Natural killer cell (primary cell): ENCODE data around the gene FFAR1. TPM values are rescaled to one million over a fixed set of nuclear protein-coding genes. Genes with fewer than 3 reads are reported as not detected.

Experiments
- ATAC-seq, 3 donors: fragments of 150-1000 bp in 2 of 3; fragments of 200-7000 bp in 1 of 3; cut with Tn5 transposase; 1 replicate in 1 of 3; 2 replicates in 2 of 3; pipeline ENCODE4 v1.10.0; 2021; ENCODE audit warnings: mild to moderate bottlenecking in 2 of 3, moderate library complexity in 2 of 3
- DNase-seq, 2 donors: peaks; one replicate each; pipeline versions ENCODE4 v3.0.0 to v3.0.0-alpha.2; 2013 to 2021; ENCODE audit warnings: mixed read lengths in 1 of 2
- H3K27ac ChIP-seq: one replicate; pipeline ENCODE4 v1.5.1; 2013; ENCODE audit warnings: mild to moderate bottlenecking, low read length
- H3K27me3 ChIP-seq: one replicate; pipeline ENCODE4 v1.6.1; 2013; ENCODE audit warnings: low read length; ENCODE audit not compliant: control insufficient read depth, insufficient read depth
- H3K36me3 ChIP-seq: one replicate; pipeline ENCODE4 v1.6.1; 2013; ENCODE audit warnings: low read length; ENCODE audit not compliant: control insufficient read depth, insufficient read depth
- H3K4me1 ChIP-seq: one replicate; pipeline ENCODE4 v1.6.1; 2013; ENCODE audit warnings: low read length; ENCODE audit not compliant: control insufficient read depth, insufficient read depth
- H3K4me3 ChIP-seq: one replicate; pipeline ENCODE4 v1.5.1; 2013; ENCODE audit warnings: low read length
- H3K9me3 ChIP-seq: one replicate; pipeline ENCODE4 v1.6.1; 2013; ENCODE audit warnings: low read length; ENCODE audit not compliant: control insufficient read depth, insufficient read depth
- H3K27ac Mint-ChIP-seq, 2 donors: one replicate each; pipeline ENCODE4 v1.8.0; 2022; ENCODE audit warnings: mild to moderate bottlenecking in 2 of 2, mixed read lengths in 2 of 2, moderate library complexity in 1 of 2
- H3K27me3 Mint-ChIP-seq, 2 donors: one replicate each; pipeline ENCODE4 v1.8.0; 2022; ENCODE audit warnings: low read depth in 2 of 2, mixed read lengths in 2 of 2
- H3K36me3 Mint-ChIP-seq: one replicate; pipeline ENCODE4 v1.8.0; 2022; ENCODE audit warnings: mixed read lengths
- H3K4me1 Mint-ChIP-seq, 2 donors: one replicate each; pipeline ENCODE4 v1.8.0; 2022; ENCODE audit warnings: mixed read lengths in 2 of 2
- H3K4me3 Mint-ChIP-seq: one replicate; pipeline ENCODE4 v1.8.0; 2022; ENCODE audit warnings: mild to moderate bottlenecking, moderate library complexity, mixed read lengths
- H3K9me3 Mint-ChIP-seq, 2 donors: one replicate each; pipeline ENCODE4 v1.8.0; 2022; ENCODE audit warnings: mixed read lengths in 2 of 2
- WGBS: methylation state at CpG from one replicate; pipeline ENCODE4 v1.1.7; 2013; ENCODE audit warnings: missing lambda C conversion rate; ENCODE audit not compliant: insufficient coverage; 5-methylcytosine and 5-hydroxymethylcytosine counted together
- intact Hi-C: fragments of 100-400 bp; cut with micrococcal nuclease; formaldehyde crosslinking; loops from one replicate; pipeline ENCODE4 v1.14.2; 2022
- total RNA-seq, 4 donors: library from RNA; stranded (reverse); fragments of 120-200 nt in 1 of 4; gene quantifications; one replicate each; pipeline versions ENCODE4 v1.2.3 to v1.2.4, GENCODE V29; 2013 to 2022
- TF ChIP-seq, protein P1 (sequence below): fragments of 200-600 bp; IDR thresholded peaks from one replicate; pipeline ENCODE4 v1.8.0; 2022; ENCODE audit warnings: antibody characterized with exemption

Gene FFAR1
- total RNA-seq, 3 donors from 2014 or later (not counting 1 experiment from before 2014, with no cell fraction given), result 0.30 to 0.47 TPM; not detected in 1

DNA sequence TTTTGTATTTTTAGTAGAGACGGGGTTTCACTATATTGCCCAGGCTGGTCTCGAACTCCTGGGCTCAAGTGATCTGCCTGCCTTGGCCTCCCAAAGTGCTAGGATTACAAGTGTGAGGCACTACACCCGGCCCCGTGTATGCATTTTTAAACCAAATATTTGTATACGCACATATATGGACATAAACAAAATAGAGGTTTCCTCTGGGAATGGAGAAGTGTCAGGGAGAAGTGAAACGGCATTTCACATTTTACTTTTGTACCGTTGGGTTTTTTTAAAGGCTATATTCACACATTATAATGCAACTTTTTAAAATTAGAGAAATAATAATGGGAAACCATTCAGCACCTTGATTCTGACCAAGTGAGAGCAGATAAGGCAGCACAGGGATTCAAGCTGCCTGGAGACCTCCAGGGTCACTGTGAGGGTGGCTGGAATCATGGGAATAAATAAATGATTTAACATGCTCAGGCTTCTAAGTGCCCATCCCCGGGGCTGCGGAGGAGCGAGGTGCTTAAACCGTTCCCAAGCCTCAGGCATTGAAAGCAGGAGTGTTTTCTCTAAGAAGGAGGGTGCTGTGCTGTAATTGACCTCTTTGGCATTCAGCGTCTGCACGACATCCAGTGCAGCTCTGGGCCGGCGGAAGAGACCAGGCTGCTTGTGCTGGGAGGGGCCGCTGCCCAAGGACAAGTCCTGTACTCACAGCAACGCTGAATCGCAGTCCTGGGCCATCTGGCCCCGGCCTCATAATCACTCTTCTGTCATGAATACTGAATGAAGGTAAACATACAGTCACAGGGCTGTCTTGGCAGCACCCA lies 47.9 kb downstream of the FFAR1 start:
- Mint-ChIP-seq H3K27me3 (peaks cover 0 to 2% of the 10 kb centered on the region in 2 donors), H3K27ac (no peak overlapping the region), H3K9me3 (no peaks in the 10 kb centered on the region), H3K4me1 (no peaks in the 10 kb centered on the region), H3K36me3 (no peaks in the 10 kb centered on the region), H3K4me3 (no peak overlapping the region)
- Histone ChIP-seq H3K36me3 (no peaks in the 10 kb centered on the region), H3K4me1 (peaks cover 3% of the 10 kb centered on the region), H3K9me3 (no peaks in the 10 kb centered on the region), H3K4me3 (no peak overlapping the region), H3K27me3 (no peaks in the 10 kb centered on the region), H3K27ac (no peak overlapping the region)
- intact Hi-C loops, result no loop called here
- TF ChIP-seq, protein P1, sequence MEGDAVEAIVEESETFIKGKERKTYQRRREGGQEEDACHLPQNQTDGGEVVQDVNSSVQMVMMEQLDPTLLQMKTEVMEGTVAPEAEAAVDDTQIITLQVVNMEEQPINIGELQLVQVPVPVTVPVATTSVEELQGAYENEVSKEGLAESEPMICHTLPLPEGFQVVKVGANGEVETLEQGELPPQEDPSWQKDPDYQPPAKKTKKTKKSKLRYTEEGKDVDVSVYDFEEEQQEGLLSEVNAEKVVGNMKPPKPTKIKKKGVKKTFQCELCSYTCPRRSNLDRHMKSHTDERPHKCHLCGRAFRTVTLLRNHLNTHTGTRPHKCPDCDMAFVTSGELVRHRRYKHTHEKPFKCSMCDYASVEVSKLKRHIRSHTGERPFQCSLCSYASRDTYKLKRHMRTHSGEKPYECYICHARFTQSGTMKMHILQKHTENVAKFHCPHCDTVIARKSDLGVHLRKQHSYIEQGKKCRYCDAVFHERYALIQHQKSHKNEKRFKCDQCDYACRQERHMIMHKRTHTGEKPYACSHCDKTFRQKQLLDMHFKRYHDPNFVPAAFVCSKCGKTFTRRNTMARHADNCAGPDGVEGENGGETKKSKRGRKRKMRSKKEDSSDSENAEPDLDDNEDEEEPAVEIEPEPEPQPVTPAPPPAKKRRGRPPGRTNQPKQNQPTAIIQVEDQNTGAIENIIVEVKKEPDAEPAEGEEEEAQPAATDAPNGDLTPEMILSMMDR, result no peak
- DNase-seq (no peak), ATAC-seq (no peak)
- 88% methylated on average over 14 of the region's 19 CpGs for WGBS

DNA sequence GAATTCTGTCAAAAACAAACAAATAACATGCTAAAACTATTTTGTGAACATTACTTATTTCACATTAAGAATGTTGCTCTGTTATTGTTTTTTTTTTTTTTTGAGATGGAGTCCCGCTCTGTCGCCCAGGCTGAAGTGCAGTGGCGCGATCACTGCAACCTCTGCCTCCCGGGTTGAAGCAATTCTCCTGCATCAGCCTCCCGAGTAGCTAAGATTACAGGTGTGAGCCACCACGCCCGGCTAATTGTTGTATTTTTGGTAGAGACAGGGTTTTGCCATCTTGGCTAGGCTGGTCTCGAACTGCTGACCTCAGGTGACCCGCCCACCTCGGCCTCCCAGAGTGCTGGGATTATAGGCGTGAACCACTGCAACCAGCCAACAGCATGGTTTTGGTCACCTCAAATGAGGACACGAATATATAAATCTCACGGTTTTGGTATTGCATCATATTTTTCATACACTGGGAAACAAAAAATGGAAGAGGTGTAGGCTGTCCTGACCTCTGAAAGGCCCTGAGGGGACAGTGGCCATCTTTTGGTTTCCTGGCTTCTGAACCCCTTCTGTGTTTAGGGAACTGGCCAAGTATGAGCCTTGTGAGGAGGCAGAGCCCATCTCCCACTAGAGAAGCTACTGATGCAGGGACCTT lies 48.7 kb downstream of the FFAR1 start:
- Histone ChIP-seq H3K27me3 (no peaks in the 10 kb centered on the region), H3K4me1 (peaks cover 3% of the 10 kb centered on the region), H3K4me3 (no peak overlapping the region), H3K27ac (no peak overlapping the region), H3K9me3 (no peaks in the 10 kb centered on the region), H3K36me3 (no peaks in the 10 kb centered on the region)
- Mint-ChIP-seq H3K36me3 (no peaks in the 10 kb centered on the region), H3K27me3 (no peaks in the 10 kb centered on the region), H3K4me1 (no peaks in the 10 kb centered on the region), H3K4me3 (no peak overlapping the region), H3K9me3 (no peaks in the 10 kb centered on the region), H3K27ac (no peak overlapping the region)
- no peak for ATAC-seq
- no peak for DNase-seq
- WGBS, result 90% methylated on average over 14 of the region's 14 CpGs
- TF ChIP-seq, protein P1, result no peak
- intact Hi-C loops, result no loop called here

DNA sequence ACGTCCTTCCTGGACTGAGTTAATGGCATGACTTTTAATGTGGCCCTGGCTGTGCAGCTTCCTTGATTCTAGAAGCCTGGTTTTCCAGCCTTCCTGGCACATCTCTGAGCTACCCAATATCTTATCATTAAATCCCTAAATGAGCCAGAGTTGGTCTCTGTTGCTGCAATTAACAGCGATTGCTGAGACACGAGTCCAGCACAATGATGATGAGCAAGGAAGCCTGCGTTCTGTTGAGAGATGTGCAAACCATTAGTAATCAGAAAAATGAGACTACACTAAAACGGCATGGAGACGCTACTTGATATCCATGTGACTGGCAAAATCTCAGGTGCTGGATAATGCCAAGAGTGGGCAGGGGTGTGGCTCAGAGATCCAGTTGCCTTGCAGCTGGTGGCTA lies 49.4 kb downstream of the FFAR1 start:
- WGBS, result 96% methylated on average over 6 of the region's 6 CpGs
- H3K27me3 ChIP-seq, result no peaks in the 10 kb centered on the region
- Mint-ChIP-seq H3K36me3 (no peaks in the 10 kb centered on the region), H3K9me3 (no peaks in the 10 kb centered on the region), H3K27ac (no peak overlapping the region), H3K4me3 (no peak overlapping the region), H3K4me1 (no peaks in the 10 kb centered on the region), H3K27me3 (no peaks in the 10 kb centered on the region)
- no peaks in the 10 kb centered on the region for H3K9me3 ChIP-seq
- H3K4me3 ChIP-seq, result no peak overlapping the region
- intact Hi-C loops, result no loop called here
- peaks cover 3% of the 10 kb centered on the region for H3K4me1 ChIP-seq
- TF ChIP-seq, protein P1, result no peak
- no peaks in the 10 kb centered on the region for H3K36me3 ChIP-seq
- ATAC-seq (no peak), DNase-seq (no peak)
- H3K27ac ChIP-seq, result no peak overlapping the region

Other genes with a start within 250 kb of the FFAR1 start
- not detected for gene FXYD3, start 232.1 kb upstream of the FFAR1 start, total RNA-seq
- under 1 TPM in 2 of 3 donors, not detected in 1; 0.49 to 0.72 TPM for gene LGI4, start 212.8 kb upstream of the FFAR1 start, total RNA-seq
- gene FXYD1, start 209.1 kb upstream of the FFAR1 start, total RNA-seq, result not detected
- 1 to 10 TPM; 4.0 to 5.4 (median 4.9) TPM for gene FXYD7, start 204.6 kb upstream of the FFAR1 start, total RNA-seq
- gene FXYD5, start 193.2 kb upstream of the FFAR1 start, total RNA-seq, result 100 to 1,000 TPM; 226 to 270 (median 231) TPM
- gene FAM187B, start 119.2 kb upstream of the FFAR1 start, total RNA-seq, result not detected
- 1 to 10 TPM; 3.4 to 6.9 (median 6.7) TPM for gene LSR, start 98.9 kb upstream of the FFAR1 start, total RNA-seq
- 100 to 1,000 TPM; 243 to 253 (median 250) TPM for gene USF2, start 78.9 kb upstream of the FFAR1 start, total RNA-seq
- 1 to 10 TPM in 1 of 3 donors, under 1 TPM in 2; 0.34 to 1.5 (median 0.45) TPM for gene HAMP, start 65.4 kb upstream of the FFAR1 start, total RNA-seq
- gene MAG, start 55.7 kb upstream of the FFAR1 start, total RNA-seq, result not detected
- gene CD22, start 18.7 kb upstream of the FFAR1 start, total RNA-seq, result 1 to 10 TPM; 4.3 to 7.0 (median 6.0) TPM
- gene FFAR3, start 10.6 kb downstream of the FFAR1 start, total RNA-seq, result 1 to 10 TPM in 1 of 3 donors, under 1 TPM in 1, not detected in 1; 0.92 to 2.7 TPM
- 1 to 10 TPM in 1 of 3 donors, under 1 TPM in 1, not detected in 1; 0.19 to 1.5 TPM for gene GPR42, start 23.2 kb downstream of the FFAR1 start, total RNA-seq
- gene FFAR2, start 100.4 kb downstream of the FFAR1 start, total RNA-seq, result 1 to 10 TPM in 2 of 3 donors, under 1 TPM in 1; 0.70 to 8.6 (median 1.6) TPM
- not detected for gene KRTDAP, start 142.6 kb downstream of the FFAR1 start, total RNA-seq
- 10 to 100 TPM; 10.7 to 15.3 (median 11.3) TPM for gene DMKN, start 165.7 kb downstream of the FFAR1 start, total RNA-seq
- gene SBSN, start 180.4 kb downstream of the FFAR1 start, total RNA-seq, result not detected
- gene GAPDHS, start 185.6 kb downstream of the FFAR1 start, total RNA-seq, result not detected
- gene TMEM147, start 197.7 kb downstream of the FFAR1 start, total RNA-seq, result 10 to 100 TPM; 30.6 to 37.9 (median 31.2) TPM
- gene ATP4A, start 215.8 kb downstream of the FFAR1 start, total RNA-seq, result not detected
- not detected for gene PMIS2, start 238.3 kb downstream of the FFAR1 start, total RNA-seq